ENCODE data around the gene ADCK1.
"Not testable (repeated sequence)": the region's sequence is repeated elsewhere in the genome, so short reads cannot be mapped to it uniquely, and the experiment has no call there.

The ADCK1 gene

DNA sequence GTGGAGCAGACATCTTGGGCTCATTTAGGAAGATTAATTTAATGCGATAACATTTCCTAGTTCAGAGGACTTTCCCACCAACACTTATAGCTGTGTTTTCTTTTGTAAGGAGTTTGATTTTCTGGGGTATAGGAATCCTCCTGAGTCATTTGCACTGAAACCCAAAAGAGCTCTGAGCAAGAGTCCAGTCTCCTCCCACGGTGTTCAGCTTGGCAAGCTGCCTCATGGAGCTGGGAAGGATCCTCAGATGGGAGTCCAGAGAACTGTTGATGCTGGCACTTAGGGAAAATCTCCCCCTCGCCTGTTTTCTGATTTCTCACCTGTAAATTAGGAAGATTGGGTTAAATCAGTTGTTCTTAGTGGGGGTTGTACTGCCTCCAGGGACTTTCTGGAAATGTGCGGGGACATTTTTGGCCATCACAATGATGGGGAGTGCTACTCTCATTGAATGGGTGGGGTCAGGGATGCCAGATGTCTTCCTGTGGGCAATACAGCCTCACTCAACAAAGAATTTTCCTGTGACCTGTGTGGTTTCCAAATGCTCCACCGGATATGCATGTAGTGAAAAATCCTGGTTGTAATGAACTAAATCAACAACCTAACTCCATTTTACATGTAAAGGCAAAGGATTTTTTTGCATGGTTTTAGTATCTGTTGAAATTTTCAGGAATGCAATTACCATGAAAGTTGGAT is 150.6 kb downstream of the ADCK1 start:
- no peak for DNase-seq (ENCODE audit: low spot score)

DNA sequence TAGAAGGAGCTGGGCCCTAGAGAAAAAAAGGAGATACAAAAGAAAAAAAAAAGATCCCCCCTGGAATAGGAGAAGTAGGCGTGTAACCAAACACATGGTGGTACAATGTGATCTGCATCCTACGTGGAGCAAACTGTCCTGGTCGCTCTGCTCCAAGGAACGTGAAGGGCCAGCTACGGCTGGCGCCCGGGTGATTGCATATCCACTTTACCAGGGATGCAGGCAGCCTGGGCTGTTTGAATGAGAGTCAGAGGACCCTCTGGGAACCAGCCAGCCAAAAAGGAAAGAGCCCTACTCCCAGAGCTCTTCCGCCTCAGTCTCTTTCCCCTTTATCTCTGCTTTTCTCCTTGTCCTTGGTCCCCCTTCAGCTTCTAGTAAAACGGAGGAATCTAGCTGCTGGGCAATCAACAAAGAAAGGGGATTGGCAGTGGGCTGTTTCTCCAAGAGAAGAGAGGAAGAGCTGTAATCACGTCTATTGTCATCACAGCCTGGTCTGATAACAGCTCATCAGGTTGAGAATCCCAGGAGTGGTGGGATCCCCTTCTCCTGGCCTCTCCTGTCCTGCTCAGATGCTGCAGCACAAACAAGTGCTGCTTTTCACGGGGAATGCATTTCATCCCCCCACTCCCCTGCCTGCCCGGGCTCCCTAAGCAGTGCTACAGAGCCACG is 156.0 kb downstream of the ADCK1 start:
- no peak for DNase-seq (ENCODE audit: low spot score)

DNA sequence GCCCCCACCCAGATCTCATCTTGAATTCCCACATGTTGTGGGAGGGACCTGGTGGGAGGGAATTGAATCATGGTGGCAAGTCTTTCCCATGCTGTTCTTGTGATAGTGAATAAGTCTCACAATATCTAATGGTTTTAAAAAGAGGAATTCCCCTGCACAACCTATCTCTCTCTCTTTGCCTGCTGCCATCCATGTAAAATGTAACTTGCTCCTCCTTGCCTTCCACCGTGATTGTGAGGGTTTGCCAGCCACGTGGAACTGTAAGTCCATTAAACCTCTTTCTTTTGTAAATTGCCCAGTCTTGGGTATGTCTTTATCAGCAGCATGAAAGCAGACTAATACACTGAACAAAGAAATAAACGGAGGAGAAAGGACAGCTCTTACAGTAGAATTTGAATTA is 159.8 kb downstream of the ADCK1 start:
- DNase-seq (ENCODE audit: low spot score) = not testable (repeated sequence)

DNA sequence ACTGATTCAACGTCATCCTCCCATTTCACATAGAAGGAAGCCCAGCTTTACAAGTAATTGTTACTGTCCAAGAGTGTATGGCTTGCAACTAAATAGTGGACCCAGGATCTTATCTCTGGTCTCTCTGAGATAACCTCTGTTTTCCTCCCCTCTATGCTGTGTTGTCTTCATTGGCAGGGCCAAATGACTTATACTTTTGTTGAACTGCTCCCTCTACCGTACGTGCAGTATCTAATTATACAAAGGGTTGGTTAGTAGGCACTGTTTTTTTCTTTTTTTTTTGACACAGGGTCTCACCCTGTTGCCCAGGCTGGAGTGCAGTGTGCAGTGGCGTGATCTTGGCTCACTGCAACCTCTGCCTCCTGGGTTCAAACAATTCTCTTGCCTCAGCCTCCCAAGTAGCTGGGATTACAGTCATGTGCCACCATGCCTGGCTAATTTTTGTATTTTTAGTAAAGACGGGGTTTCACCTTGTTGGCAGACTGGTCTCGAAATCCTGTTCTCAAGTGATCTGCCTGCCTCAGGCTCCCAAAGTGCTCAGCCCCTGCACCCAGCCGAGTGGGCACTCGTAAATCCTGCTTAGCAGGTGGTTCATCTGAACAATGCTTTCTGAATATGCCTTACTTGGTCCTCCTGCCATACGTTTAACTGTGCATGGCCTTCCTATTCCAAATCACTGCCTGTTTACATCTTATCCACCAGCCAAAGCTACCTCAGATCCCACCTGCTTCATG is 162.1 kb downstream of the ADCK1 start:
- no peak for DNase-seq (ENCODE audit: low spot score)

DNA sequence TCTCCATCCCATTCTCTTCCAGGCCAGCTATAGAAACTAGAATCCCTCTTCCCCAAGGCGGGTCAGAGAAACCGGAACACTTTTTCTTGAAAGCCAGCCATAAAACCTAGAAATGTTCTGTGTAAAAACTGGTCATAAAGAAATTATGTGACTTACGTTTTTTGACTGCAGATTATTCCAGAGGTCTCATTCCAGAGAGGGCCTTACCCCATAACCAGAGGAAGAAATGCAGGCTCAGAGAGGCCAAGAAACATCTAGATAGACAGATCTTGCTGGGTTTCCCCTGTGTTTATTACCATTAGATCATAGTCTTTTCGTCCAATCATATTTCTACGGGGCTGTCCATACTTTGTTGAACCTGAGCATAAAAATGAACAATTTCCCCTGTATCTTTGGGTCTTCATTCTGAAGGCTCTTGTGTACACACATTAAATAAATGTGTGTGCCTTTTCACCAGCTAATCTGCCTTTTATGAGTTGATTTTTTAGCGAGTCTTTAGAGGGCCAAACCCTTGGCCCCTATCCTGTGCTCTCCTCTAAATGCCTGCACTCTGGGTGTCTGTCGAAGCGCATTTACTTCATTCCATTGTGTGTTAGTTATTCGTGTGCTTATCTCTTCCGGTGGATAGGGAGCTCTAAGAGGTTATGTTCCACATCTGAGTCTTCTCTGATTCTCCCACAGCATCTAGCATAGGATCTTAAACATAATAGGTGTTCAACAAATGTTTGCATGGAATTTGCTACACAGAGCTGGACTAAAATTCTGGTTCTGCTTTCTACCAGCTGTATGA is 163.0 kb downstream of the ADCK1 start:
- DNase-seq (ENCODE audit: low spot score) = no peak

DNA sequence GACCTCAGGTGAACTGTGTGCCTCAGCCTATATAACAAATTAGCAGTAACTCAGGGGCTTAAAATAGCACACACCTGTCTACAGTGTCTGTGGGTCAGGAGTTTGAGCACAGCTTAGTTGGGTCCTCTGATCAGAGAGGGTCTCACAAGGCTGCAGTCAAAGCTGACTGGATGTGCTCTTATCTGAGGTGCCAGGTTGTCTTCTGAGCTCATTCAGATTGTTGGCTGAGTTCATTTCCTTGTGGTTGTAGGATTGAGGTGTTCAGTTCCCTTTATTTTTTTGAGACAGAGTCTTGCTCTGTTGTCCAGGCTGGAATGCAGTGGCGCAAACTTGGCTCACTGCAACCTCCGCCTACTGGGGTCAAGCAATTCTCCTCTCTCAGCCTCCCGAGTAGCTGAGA is 164.7 kb downstream of the ADCK1 start:
- no peak for DNase-seq (ENCODE audit: low spot score)

DNA sequence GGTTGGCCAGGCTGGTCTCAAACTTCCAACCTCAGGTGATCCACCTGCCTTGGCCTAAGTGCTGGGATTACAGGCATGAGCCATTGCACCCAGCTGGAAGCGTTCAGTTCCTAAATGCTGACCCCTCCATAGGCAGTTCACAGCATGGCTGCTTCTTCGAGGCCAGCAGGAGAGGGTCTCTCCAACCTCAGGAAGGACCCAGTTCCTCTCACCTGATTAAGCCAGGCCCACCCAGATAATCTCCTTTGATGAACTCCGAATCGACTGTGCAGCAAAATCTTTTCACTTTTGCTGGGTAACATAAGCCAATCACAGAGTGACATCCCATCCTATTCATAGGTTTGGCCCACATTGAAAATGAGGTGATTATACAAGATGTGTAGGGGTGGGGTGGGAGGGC is 165.1 kb downstream of the ADCK1 start:
- no peak for DNase-seq (ENCODE audit: low spot score)

DNA sequence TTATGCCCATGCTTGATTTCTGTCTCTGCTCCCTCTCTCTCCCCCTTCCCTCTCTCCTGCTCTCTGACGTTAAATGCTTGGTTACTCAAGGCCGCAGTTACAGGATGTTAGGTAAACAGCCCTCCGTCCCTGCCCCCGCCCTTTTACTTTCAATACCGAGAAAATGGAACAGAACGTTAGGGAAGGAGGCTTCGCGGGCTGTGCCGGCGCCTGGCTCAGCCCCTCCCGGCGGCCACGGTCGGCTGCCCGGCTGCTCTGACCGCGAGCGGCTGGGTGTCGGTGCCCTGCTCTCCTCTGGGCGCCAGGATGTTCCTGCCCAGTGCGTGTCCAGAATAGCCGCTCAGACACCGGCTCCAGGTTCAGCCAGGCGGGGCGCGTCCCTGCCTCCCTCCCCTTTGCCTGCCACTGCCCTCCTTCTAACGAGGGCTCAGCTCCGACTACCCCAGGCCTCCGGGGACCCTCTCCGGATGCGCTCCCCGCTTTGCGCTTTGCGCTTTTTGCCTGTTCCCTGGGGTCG is 166.1 kb downstream of the ADCK1 start:
- DNase-seq (ENCODE audit: low spot score) = peak; percentile 41

DNA sequence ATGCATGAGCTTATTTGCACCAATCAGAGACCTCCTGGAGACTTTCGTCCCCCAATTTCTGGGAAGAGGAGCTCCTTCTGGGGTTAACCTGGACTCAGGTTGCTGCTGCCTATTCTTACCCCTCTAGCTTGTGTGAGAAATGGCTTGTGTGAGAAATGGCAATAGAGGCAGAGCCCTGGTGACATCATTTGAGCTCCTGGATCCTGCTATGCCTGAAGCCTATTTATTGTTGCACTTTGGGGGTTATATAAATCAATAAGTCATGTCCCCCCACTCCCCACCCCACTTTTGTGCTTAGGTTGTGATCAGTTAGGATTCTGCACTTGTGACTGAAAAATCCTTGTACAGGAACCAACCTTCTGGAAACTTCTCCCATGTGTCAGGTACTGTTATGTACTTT is 167.2 kb downstream of the ADCK1 start:
- no peak for DNase-seq (ENCODE audit: low spot score)

DNA sequence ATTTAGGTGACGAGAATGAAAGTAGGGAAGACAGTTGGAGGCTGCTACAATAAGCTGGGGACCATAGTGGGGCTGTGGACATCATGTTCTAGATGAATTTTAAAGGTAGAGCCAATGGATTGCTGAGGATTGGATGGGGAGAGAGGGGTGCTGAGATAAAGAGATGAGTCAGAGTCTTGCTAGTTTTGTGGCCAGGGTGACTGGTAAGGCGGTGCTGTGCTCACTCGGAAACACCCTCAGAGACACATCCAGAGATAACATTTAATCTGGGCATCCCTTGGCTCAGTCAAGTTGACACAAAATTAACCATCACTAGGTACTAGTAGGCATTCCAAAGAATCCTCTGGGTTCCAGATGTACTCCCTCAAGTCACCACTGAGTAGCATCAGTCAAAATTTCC is 170.7 kb downstream of the ADCK1 start:
- DNase-seq (ENCODE audit: low spot score) = no peak

DNA sequence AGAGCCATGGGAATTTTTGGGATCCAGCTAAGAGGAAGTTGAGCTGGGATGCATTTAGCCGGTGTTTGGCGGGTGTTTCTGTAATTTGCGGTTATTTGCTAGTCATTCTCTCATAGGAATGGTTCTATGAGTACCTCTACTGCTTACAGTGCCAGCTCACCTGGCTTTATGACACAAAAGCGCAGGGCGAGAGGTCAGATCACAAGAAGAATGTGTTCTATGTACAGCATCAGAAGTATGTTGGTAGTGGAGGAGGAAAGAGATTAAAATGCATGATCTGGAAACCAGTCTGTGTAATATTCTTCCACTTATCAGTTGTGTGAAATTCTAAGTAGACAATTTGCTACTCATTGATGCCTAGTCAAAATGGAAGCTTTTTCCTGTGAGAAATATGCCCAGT is 173.3 kb downstream of the ADCK1 start:
- DNase-seq (ENCODE audit: low spot score) = no peak

DNA sequence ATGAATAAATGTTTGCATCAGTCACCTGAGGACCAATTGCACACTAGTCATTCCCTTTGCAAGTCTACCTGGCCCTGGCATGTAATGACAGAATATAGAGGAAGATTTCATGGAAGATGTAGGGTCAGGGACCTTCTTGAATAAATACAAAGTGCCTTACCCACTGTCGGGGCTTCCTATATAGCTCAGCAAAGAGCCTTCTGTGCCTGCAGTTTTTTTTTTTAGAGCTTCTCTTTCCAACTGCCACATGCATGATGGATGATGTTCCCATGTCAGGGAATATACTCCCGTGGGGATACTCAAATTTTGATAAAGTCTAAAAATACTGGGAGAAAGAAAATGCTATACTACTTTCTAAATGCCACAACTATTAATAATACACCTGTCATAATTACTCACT is 176.7 kb downstream of the ADCK1 start:
- DNase-seq (ENCODE audit: low spot score) = no peak

DNA sequence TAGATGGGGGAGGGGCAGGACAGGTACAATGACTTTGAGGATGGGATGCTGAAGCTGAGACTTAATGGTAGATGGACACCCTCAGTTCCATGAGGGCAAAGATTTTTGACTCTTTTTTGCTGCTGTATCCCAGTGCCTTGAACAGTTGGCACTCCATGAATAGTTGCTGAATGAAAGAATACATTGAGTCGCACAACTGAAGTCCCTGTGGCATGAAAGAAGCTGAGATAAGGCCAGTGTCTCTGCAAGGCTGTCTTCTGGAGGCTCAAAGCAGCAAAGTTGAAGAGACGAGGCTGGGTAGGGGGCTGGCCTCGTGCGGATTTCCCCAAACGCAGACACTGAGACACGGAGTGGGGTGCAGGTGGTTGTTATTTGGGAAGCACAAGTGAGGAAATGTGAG is 179.3 kb downstream of the ADCK1 start:
- no peak for DNase-seq (ENCODE audit: low spot score)

DNA sequence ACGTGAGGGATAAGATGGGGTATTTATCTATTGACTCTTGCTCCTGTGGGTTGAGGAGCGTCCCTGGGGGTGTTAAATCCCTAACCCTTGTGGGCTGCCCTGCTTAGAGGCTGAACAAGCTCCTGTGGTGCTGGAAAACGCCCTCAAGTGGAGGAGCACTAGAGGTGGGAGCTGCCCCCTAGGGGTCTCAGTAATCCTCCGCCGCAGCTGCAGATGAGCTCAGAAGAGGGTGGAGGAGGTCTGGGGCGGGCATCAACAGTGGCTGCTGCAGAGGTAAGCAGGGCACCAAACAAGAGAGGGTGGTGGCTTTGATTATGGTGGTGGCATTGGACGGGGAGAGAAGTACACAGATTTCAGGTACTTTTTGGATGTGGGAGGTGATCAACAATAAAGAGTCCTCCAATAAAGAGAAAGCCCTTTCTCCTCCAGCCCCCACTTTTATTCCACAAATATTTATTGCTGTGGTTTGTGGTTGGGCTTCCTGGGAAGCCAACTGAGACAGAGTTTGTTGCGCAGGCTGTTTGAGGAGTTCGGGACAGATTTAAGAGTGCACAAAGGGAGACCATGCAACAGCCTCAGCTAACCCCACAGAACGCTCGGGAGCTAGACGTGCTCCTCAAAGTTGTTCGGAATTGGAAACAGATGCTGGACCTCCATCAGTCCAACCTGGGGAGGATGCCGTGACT is 179.9 kb downstream of the ADCK1 start:
- no peak for DNase-seq (ENCODE audit: low spot score)

DNA sequence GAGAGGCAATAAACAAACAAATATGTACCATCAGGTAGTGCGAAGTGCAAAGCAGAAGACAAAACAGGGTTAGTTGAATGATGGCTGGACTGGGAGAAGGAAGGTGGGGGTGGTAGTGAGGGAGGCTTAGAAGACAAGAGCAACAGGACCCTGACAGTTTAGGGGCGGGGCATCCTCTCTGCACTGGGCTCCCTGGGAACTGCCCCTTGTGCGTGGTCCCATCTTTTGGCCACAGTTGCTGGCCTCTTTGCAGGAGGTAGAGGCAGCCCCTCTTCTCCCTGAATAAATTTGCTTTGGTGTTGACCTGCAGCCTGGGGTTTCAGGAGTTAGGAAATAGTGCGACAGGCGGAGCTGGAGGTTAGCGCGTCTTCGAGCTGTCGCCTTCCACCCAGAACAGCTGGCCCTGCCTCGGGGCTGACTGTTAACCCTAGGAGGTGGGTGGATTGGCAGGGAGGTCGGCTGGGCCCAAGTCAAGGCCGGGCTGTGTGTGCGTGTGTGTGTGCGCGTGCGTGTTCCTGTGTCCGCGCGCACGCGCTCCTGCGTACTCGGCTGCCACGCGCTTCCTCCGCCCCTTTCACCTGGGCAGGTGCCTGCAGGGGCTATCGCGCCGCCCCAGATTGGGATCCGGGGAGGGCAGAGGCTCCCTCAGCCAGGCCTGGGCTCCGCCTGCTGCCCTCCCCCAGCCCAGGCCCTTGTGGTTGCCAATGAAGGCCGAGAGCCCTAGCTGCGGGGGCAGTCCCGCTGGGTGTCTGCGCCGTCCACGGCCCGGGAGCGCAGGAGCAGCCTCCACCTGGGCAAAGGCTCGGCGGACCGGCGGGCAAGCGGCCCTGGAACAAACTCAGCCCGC is 180.8 kb downstream of the ADCK1 start:
- DNase-seq (ENCODE audit: low spot score) = no peak

Data from germinal center (tissue), 1 donor.